Heart left ventricle (tissue), 16 donors: ENCODE data around the gene HSPA1L. TPM values are rescaled to one million over a fixed set of nuclear protein-coding genes. Genes with fewer than 3 reads are reported as not detected.

Experiments
- ATAC-seq, 4 donors: fragments of 200-7000 bp; cut with Tn5 transposase; one replicate each; pipeline ENCODE4 v1.9.1; 2020 to 2022; ENCODE audit warnings: moderate library complexity in 4 of 4, mild to moderate bottlenecking in 3 of 4, moderate number of reproducible peaks in 1 of 4
- DNase-seq, 5 donors: peaks; one replicate each; pipeline ENCODE4 v3.0.0-alpha.2; 2020
- H3K27ac ChIP-seq, 12 donors: fragments of 200-600 bp; sonication (generic) in 4 of 12; one replicate each; pipeline versions ENCODE4 v1.5.0 to v1.8.0; 2016 to 2022; ENCODE audit warnings: mild to moderate bottlenecking in 2 of 12
- H3K27me3 ChIP-seq, 9 donors: fragments of 200-600 bp; sonication (generic) in 2 of 9; one replicate each; pipeline versions ENCODE4 v1.5.1 to v1.8.0; 2016 to 2022; ENCODE audit warnings: mild to moderate bottlenecking in 3 of 9
- H3K36me3 ChIP-seq, 9 donors: fragments of 200-600 bp; sonication (generic) in 2 of 9; one replicate each; pipeline versions ENCODE4 v1.5.0 to v1.8.0; 2018 to 2022; ENCODE audit warnings: mild to moderate bottlenecking in 2 of 9
- H3K4me1 ChIP-seq, 12 donors: fragments of 200-600 bp; sonication (generic) in 4 of 12; one replicate each; pipeline versions ENCODE4 v1.5.0 to v1.8.0; 2016 to 2022; ENCODE audit warnings: mild to moderate bottlenecking in 3 of 12
- H3K4me3 ChIP-seq, 12 donors: fragments of 200-600 bp; sonication (generic) in 4 of 12; one replicate each; pipeline versions ENCODE4 v1.5.0 to v1.8.0; 2017 to 2022; ENCODE audit warnings: mild to moderate bottlenecking in 9 of 12, moderate library complexity in 4 of 12
- H3K9me3 ChIP-seq, 12 donors: fragments of 200-600 bp; sonication (generic) in 4 of 12; one replicate each; pipeline versions ENCODE4 v1.5.0 to v1.8.0; 2016 to 2022; ENCODE audit warnings: mild to moderate bottlenecking in 1 of 12
- POLR2A ChIP-seq, 2 donors: fragments of 450-650 bp; IDR thresholded peaks; one replicate each; pipeline ENCODE4 v1.6.1; 2017; ENCODE audit warnings: antibody characterized with exemption in 2 of 2, mild to moderate bottlenecking in 2 of 2, moderate library complexity in 2 of 2
- WGBS, 4 donors: extraction: QIAGEN DNeasy Blood & Tissue Kit in 2 of 4; methylation state at CpG; one replicate each; pipeline versions ENCODE4 v1.1.5 to v1.1.7; 2013 to 2018; 5-methylcytosine and 5-hydroxymethylcytosine counted together
- intact Hi-C, 10 donors: fragments of 100-400 bp; cut with DNase I; formaldehyde crosslinking; loops; one replicate each; pipeline versions ENCODE4 v1.11.1 to v1.14.2; 2022
- polyA plus RNA-seq, 2 donors: library from polyadenylated mRNA; stranded (reverse); fragments of 200-250 nt; gene quantifications; one replicate each; pipeline ENCODE4 v1.2.3, GENCODE V29; 2013
- total RNA-seq, 9 donors: library from RNA; depleted of rRNA in 2 of 9; stranded (reverse); fragments of >200 nt in 2 of 9; fragmentation: NEBNext Ultra II Directional in 3 of 9; extraction: Animal tissue kit (Norgen Biotek cat#: 25700) in 3 of 9; gene quantifications; one replicate each; pipeline versions ENCODE4 v1.1.0 to v1.2.4, GENCODE V29; 2016 to 2023
- TF ChIP-seq, protein P1 (sequence below), 12 donors: fragments of 200-600 bp; sonication (generic) in 4 of 12; IDR thresholded peaks; one replicate each; pipeline versions ENCODE4 v1.5.0 to v1.8.0; 2018 to 2022; ENCODE audit warnings: antibody characterized with exemption in 12 of 12, mild to moderate bottlenecking in 5 of 12
- donor health status: ischemic (EF 13 %, LVEDD 7.1; RV severe dilation, severe dysfunction).
- donor health status: healthy with polysubstance abuse.
- donor health status: DM: no; HTN: yes; CAD: no.
- donor health status: DM: no; HTN: no; CAD: no.
- donor health status: ischemic (EF 25% LVEDD 6.9; RV normal size, moderate dysfunction).
- donor health status: ischemic (EF 25% LVEDD 5.7; RV mildly dilated, moderate dysfunction).
- donor health status: healthy.
- donor health status: DM: yes; HTN: yes; CAD: no.
- donor health status: ischemic (EF 35%, LVEDD 5.7; RV mildly dilated, moderate dysfunction).
- donor health status: nonischemic (EF 11% LVEDD 7.7; RV severe dilation, severe dysfunction).
- donor health status: DM: yes; HTN: yes; CAD: no.
- donor health status: PGD.
- donor health status: ischemic (EF 29% LVEDD 5.4; RV normal size, mild dysfunction).
- donor health status: nonischemic (EF 23%, LVEDD 6.1; RV moderate dilation, normal function).

The HSPA1L gene
- total and polyA plus RNA-seq, 11 donors, result 0.95 to 3.6 (median 1.8) TPM

DNA sequence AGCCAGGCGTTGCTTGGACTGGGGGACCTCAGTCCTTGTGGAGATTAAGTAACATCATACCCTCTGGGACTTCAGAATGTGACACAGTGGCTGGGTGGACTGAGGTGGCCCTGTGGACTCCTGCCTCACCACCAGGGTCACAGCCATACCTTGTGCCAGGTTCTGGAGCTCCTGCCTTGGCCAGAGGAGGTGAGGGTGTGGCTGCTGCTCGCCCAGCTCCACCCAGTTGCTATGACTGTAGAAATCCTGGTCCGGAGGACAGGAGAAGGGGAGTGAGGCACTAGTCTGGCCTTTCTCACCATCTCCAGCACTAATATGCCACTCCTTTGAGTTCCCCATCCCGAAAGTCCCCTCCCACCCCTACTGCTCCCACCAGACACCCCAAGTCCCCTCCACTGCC lies 39.9 kb downstream of the HSPA1L start:
- no peak for ATAC-seq

DNA sequence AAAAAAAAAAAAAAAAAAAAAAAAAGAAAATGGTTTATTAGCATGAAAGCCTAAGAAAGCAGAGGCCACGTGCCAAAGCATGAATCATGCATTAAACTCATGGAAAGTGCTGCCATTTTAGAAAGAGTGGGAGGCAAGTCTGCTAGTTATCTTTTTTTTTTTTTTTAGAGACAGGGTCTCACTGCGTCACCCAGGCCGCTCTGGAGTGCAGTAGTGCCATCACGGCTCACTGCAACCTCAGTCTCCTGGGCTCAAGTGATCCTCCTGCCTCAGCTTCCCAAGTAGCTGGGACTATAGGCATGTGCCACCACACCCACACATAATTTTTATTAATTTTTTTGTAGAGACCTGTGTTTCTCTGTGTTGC lies 43.1 kb downstream of the HSPA1L start:
- H3K36me3 ChIP-seq, result peaks cover 0 to 3% (median 0%) of the 10 kb centered on the region in 9 donors
- no peak for DNase-seq
- H3K4me3 ChIP-seq, result no peak overlapping the region
- peaks cover 0 to 40% (median 7%) of the 10 kb centered on the region in 12 donors for H3K4me1 ChIP-seq
- no peak for ATAC-seq
- intact Hi-C loops, result loop anchor here in 9 of 10 donors (2.0 to 10.0 kb wide), 5 partner anchors 29 to 91 kb away; partner anchors contain the start of gene LY6G5C (in 2 of the 9)
- TF ChIP-seq POLR2A (IDR thresholded peaks at IDR 0.05), result no peak
- TF ChIP-seq, protein P1, sequence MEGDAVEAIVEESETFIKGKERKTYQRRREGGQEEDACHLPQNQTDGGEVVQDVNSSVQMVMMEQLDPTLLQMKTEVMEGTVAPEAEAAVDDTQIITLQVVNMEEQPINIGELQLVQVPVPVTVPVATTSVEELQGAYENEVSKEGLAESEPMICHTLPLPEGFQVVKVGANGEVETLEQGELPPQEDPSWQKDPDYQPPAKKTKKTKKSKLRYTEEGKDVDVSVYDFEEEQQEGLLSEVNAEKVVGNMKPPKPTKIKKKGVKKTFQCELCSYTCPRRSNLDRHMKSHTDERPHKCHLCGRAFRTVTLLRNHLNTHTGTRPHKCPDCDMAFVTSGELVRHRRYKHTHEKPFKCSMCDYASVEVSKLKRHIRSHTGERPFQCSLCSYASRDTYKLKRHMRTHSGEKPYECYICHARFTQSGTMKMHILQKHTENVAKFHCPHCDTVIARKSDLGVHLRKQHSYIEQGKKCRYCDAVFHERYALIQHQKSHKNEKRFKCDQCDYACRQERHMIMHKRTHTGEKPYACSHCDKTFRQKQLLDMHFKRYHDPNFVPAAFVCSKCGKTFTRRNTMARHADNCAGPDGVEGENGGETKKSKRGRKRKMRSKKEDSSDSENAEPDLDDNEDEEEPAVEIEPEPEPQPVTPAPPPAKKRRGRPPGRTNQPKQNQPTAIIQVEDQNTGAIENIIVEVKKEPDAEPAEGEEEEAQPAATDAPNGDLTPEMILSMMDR (IDR thresholded peaks at IDR 0.05), result no peak
- 73 to 86% (median 79%) methylated on average over 4 of the region's 4 CpGs for WGBS, 4 donors
- H3K9me3 ChIP-seq, result no peaks in the 10 kb centered on the region
- H3K27ac ChIP-seq, result no peak overlapping the region
- no peaks in the 10 kb centered on the region for H3K27me3 ChIP-seq

More for the DNA sequence above, 39.9 kb downstream of the HSPA1L start:
- intact Hi-C loops, result loop anchor here in 4 of 10 donors (2.0 to 10.0 kb wide), 4 partner anchors 33 to 93 kb away; partner anchors contain the start of genes LY6G5C (in 1 of the 4) and MSH5 (in 1 of the 4)
- no peak overlapping the region for H3K27ac ChIP-seq
- H3K4me1 ChIP-seq, result peaks cover 0 to 22% (median 13%) of the 10 kb centered on the region in 12 donors
- 70 to 85% (median 80%) methylated on average over 4 of the region's 4 CpGs for WGBS, 4 donors
- no peaks in the 10 kb centered on the region for H3K27me3 ChIP-seq
- no peak overlapping the region for H3K4me3 ChIP-seq
- H3K36me3 ChIP-seq, result peaks cover 0 to 24% (median 15%) of the 10 kb centered on the region in 9 donors
- H3K9me3 ChIP-seq, result no peaks in the 10 kb centered on the region
- TF ChIP-seq, protein P1 (IDR thresholded peaks at IDR 0.05), result no peak
- TF ChIP-seq POLR2A (IDR thresholded peaks at IDR 0.05), result no peak
- no peak for DNase-seq

DNA sequence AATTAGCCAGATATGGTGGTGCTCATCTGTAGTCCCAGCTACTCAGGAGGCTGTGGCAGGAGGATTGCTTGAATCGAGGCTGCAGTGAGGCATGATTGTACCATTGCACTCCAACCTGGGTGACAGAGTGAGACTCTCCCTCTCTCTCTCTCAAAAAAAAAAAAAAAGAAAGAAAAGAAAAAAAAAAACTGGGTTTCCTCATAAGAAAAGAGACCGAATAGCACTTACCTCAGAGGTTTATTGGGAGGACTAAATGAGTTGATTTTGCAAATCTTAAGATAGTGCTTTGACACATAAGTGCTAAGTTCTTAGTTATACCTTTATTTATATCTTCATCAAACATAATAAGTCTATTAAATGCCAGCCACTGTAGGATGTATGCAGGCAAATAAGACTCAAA lies 44.2 kb downstream of the HSPA1L start:
- peaks cover 0 to 41% (median 0%) of the 10 kb centered on the region in 12 donors for H3K4me1 ChIP-seq
- DNase-seq (no peak), ATAC-seq (no peak)
- WGBS, 4 donors, result 89 to 96% (median 92%) methylated on average over 2 of the region's 2 CpGs
- H3K4me3 ChIP-seq, result no peak overlapping the region
- intact Hi-C loops, result loop anchor here in 4 of 10 donors (2.0 to 10.0 kb wide), 3 partner anchors 28 to 64 kb away; no protein-coding TSS in a partner anchor
- no peaks in the 10 kb centered on the region for H3K9me3 ChIP-seq
- TF ChIP-seq, protein P1 (IDR thresholded peaks at IDR 0.05), result no peak
- no peak for TF ChIP-seq POLR2A (IDR thresholded peaks at IDR 0.05)
- peaks cover 0 to 3% (median 0%) of the 10 kb centered on the region in 9 donors for H3K36me3 ChIP-seq
- H3K27ac ChIP-seq, result no peak overlapping the region
- H3K27me3 ChIP-seq, result no peaks in the 10 kb centered on the region

DNA sequence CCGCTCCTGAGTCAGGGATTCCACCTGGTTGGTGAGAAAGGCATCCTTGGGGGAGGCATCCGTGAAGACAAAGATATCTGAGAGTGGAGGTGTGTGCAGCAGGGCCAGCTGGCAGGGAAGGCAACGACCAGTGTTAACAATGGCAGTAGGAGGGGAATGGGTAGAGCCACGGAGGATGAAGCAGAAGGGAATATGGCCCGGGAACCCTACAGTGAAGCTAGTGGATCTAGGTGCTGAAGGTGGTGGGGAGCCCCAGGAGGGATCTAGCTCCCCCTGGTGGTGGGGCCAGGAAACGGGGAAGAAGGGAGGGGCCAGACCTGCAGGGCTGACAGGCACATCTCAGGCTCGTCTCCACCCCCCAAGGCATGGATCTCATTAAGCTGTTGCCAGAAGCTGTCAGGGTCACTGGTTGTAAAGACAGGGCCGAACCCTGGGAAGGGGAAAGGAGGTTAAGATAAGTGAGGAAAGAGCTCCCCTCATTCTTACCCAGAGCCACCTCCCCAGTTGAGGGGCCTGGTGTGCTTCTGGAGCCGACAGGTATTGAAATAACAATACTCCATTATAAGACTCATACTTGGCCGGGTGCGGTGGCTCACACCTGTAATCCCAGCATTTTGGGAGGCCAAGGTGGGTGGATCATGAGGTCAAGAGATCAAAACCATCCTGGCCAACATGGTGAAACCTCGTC lies 45.3 kb downstream of the HSPA1L start:
- ATAC-seq, result peak in 3 of 4 donors; percentile 61 to 71 (median 67)
- Histone ChIP-seq H3K27ac (no peak overlapping the region), H3K36me3 (peaks cover 0 to 3% (median 0%) of the 10 kb centered on the region in 9 donors), H3K4me1 (peaks cover 0 to 41% (median 0%) of the 10 kb centered on the region in 12 donors), H3K4me3 (no peak overlapping the region), H3K9me3 (no peaks in the 10 kb centered on the region), H3K27me3 (no peaks in the 10 kb centered on the region)
- DNase-seq, result peak; percentile 54 to 87 (median 67)
- TF ChIP-seq, protein P1 (IDR thresholded peaks at IDR 0.05), result peak; percentile 56 to 86 (median 68)
- no peak for TF ChIP-seq POLR2A (IDR thresholded peaks at IDR 0.05)
- whole genome bisulfite sequencing, 4 donors, result 60 to 64% (median 62%) methylated on average over 12 of the region's 12 CpGs
- intact Hi-C loops, result loop anchor here in 8 of 10 donors (2.0 to 10.0 kb wide), 7 partner anchors 27 to 88 kb away; partner anchors contain the start of genes DDAH2 (in 2 of the 8) and LY6G5C (in 2 of the 8)
